ENCODE results near the gene HSD17B1. TPM values are rescaled to one million over a fixed set of nuclear protein-coding genes. Genes with fewer than 3 reads are reported as not detected.

HSD17B1 gene
- total RNA-seq, 1 experiment from 2014 or later = 18.1 TPM

GRCh38 chr17:42513686-42514085 is 39.0 kb upstream of the HSD17B1 start:
- Mint-ChIP-seq H3K27me3 (ENCODE audit: insufficient read depth, unreplicated experiment) (no peaks in the 10 kb centered on the region), H3K4me1 (ENCODE audit: insufficient read depth, unreplicated experiment) (peaks cover 13% of the 10 kb centered on the region), H3K36me3 (ENCODE audit: insufficient read depth, unreplicated experiment) (peaks cover 20% of the 10 kb centered on the region), H3K27ac (ENCODE audit: low read depth, unreplicated experiment) (no peak overlapping the region), H3K9me3 (ENCODE audit: unreplicated experiment) (no peaks in the 10 kb centered on the region), H3K4me3 (ENCODE audit: unreplicated experiment) (no peak overlapping the region)
- BruUV-seq (replicated peaks) = no TSS peak
- no peak for DNase-seq (ENCODE audit: unreplicated experiment)
- intact Hi-C loops (cut with micrococcal nuclease) = no loop called here
- POLR2A ChIA-PET = interaction anchor here (1.7 kb wide), 1 partner anchor 22 kb away, joined by 7 read pairs; the partner anchor contains the start of gene NAGLU
- CTCF ChIA-PET = no interaction called here
- no peak for TF ChIP-seq CTCF (IDR thresholded peaks at IDR 0.05; ENCODE audit: unreplicated experiment)

GRCh38 chr17:42514279-42514678 is 38.4 kb upstream of the HSD17B1 start:
- no peaks in the 10 kb centered on the region for H3K27me3 Mint-ChIP-seq (ENCODE audit: insufficient read depth, unreplicated experiment)
- H3K27ac Mint-ChIP-seq (ENCODE audit: low read depth, unreplicated experiment) = no peak overlapping the region
- H3K4me3 Mint-ChIP-seq (ENCODE audit: unreplicated experiment) = no peak overlapping the region
- DNase-seq (ENCODE audit: unreplicated experiment) = no peak
- ChIA-PET POLR2A (interaction anchor here (0.6 to 1.7 kb wide), 3 partner anchors 22 to 893 kb away, joined by 4 to 7 read pairs (median 7); partner anchors contain the start of gene NAGLU), CTCF (interaction anchor here (0.5 to 1.5 kb wide), 3 partner anchors 14 to 776 kb away, joined by 3 to 4 read pairs (median 4); no protein-coding TSS in a partner anchor)
- peaks cover 18% of the 10 kb centered on the region for H3K36me3 Mint-ChIP-seq (ENCODE audit: insufficient read depth, unreplicated experiment)
- intact Hi-C loops (cut with micrococcal nuclease) = no loop called here
- no TSS peak for BruUV-seq (replicated peaks)
- H3K9me3 Mint-ChIP-seq (ENCODE audit: unreplicated experiment) = no peaks in the 10 kb centered on the region
- H3K4me1 Mint-ChIP-seq (ENCODE audit: insufficient read depth, unreplicated experiment) = peaks cover 19% of the 10 kb centered on the region
- no peak for TF ChIP-seq CTCF (IDR thresholded peaks at IDR 0.05; ENCODE audit: unreplicated experiment)

- BruUV-seq (replicated peaks) = no TSS peak
- Mint-ChIP-seq H3K27me3 (ENCODE audit: insufficient read depth, unreplicated experiment) (no peaks in the 10 kb centered on the region), H3K4me3 (ENCODE audit: unreplicated experiment) (no peak overlapping the region), H3K27ac (ENCODE audit: low read depth, unreplicated experiment) (no peak overlapping the region), H3K4me1 (ENCODE audit: insufficient read depth, unreplicated experiment) (peaks cover 25% of the 10 kb centered on the region), H3K9me3 (ENCODE audit: unreplicated experiment) (no peaks in the 10 kb centered on the region), H3K36me3 (ENCODE audit: insufficient read depth, unreplicated experiment) (peaks cover 18% of the 10 kb centered on the region)
- intact Hi-C loops (cut with micrococcal nuclease) = no loop called here
- POLR2A ChIA-PET = interaction anchor here (0.6 to 1.7 kb wide), 4 partner anchors 21 to 894 kb away, joined by 3 to 7 read pairs (median 6); partner anchors contain the start of gene NAGLU
- no peak for DNase-seq (ENCODE audit: unreplicated experiment)
- CTCF ChIA-PET = interaction anchor here (0.5 to 1.5 kb wide), 4 partner anchors 13 to 777 kb away, joined by 3 to 4 read pairs (median 4); no protein-coding TSS in a partner anchor
- no peak for TF ChIP-seq CTCF (IDR thresholded peaks at IDR 0.05; ENCODE audit: unreplicated experiment)
Measured at GRCh38 chr17:42514867-42515266, 37.9 kb upstream of the HSD17B1 start.

- BruUV-seq (replicated peaks) = no TSS peak
- intact Hi-C loops (cut with micrococcal nuclease) = loop anchor here (1.0 kb wide), 2 partner anchors 89 to 195 kb away; no protein-coding TSS in a partner anchor
- TF ChIP-seq CTCF (IDR thresholded peaks at IDR 0.05; ENCODE audit: unreplicated experiment) = peak; percentile 91
- Mint-ChIP-seq H3K9me3 (ENCODE audit: unreplicated experiment) (no peaks in the 10 kb centered on the region), H3K36me3 (ENCODE audit: insufficient read depth, unreplicated experiment) (peaks cover 18% of the 10 kb centered on the region), H3K27ac (ENCODE audit: low read depth, unreplicated experiment) (peak overlapping the region; percentile 98), H3K27me3 (ENCODE audit: insufficient read depth, unreplicated experiment) (no peaks in the 10 kb centered on the region), H3K4me3 (ENCODE audit: unreplicated experiment) (no peak overlapping the region), H3K4me1 (ENCODE audit: insufficient read depth, unreplicated experiment) (peaks cover 46% of the 10 kb centered on the region)
- DNase-seq (ENCODE audit: unreplicated experiment) = peak; percentile 86
- POLR2A ChIA-PET = interaction anchor here (0.7 to 4.1 kb wide), 11 partner anchors 10 to 387 kb away, joined by 3 to 48 read pairs (median 14); partner anchors contain the start of genes ATP6V0A1, CAVIN1 and STAT3
- CTCF ChIA-PET = interaction anchor here (0.6 to 3.1 kb wide), 21 partner anchors 9 to 604 kb away, joined by 3 to 24 read pairs (median 4); no protein-coding TSS in a partner anchor
Measured at GRCh38 chr17:42517516-42517915, 35.2 kb upstream of the HSD17B1 start.

Data from MCF 10A (cell line).